ENCODE data around the gene ZNF611.

GRCh38 chr19:52742516-52742915 lies 7.7 kb upstream of the ZNF611 start:
- no peak for TF ChIP-seq CTCF (IDR thresholded peaks at IDR 0.05)
- TF ChIP-seq BHLHE40 (IDR thresholded peaks at IDR 0.05; ENCODE audit: low read depth, low read length) = no peak
- no peak for TF ChIP-seq ZFP36 (IDR thresholded peaks at IDR 0.05; ENCODE audit: borderline replicate concordance, partially characterized antibody)
- TF ChIP-seq HDAC2 (IDR thresholded peaks at IDR 0.05) = no peak
- TF ChIP-seq CHD2 (IDR thresholded peaks at IDR 0.05; ENCODE audit: low read length, partially characterized antibody) = no peak
- no peak for TF ChIP-seq MAFK (IDR thresholded peaks at IDR 0.05; ENCODE audit: partially characterized antibody)
- TF ChIP-seq HOXB13 (CRISPR knock-in tag; IDR thresholded peaks at IDR 0.05; ENCODE audit: low read depth) = no peak
- TF ChIP-seq KDM5A (IDR thresholded peaks at IDR 0.05) = no peak
- no peak for TF ChIP-seq USF2 (IDR thresholded peaks at IDR 0.05)
- no peak for TF ChIP-seq EP300 (IDR thresholded peaks at IDR 0.05)
- no peak for TF ChIP-seq TP53 (CRISPR knock-in tag; IDR thresholded peaks at IDR 0.05)
- TF ChIP-seq RNF2 (IDR thresholded peaks at IDR 0.05; ENCODE audit: borderline replicate concordance, low read depth) = no peak
- TF ChIP-seq CEBPB (IDR thresholded peaks at IDR 0.05) = no peak
- TF ChIP-seq CBX2 (IDR thresholded peaks at IDR 0.05; ENCODE audit: borderline replicate concordance, low read depth) = no peak
